GM12872 (cell line): Measurements from ENCODE around the gene TEC.

Experiments
- CTCF ChIP-seq: IDR thresholded peaks from 3 replicates; pipeline ENCODE4 v1.5.1; 2011; ENCODE audit warnings: low read depth, mild to moderate bottlenecking, low read length, moderate library complexity; ENCODE audit not compliant: insufficient read depth

TEC gene

GRCh38 chr4:48252313-48252712 is 17.3 kb downstream of the TEC start:
- TF ChIP-seq CTCF: no peak

- no peak for TF ChIP-seq CTCF
Measured at GRCh38 chr4:48250980-48251379, 18.7 kb downstream of the TEC start.

GRCh38 chr4:48250343-48250742 is 19.3 kb downstream of the TEC start:
- no peak for TF ChIP-seq CTCF

GRCh38 chr4:48249378-48249777 is 20.3 kb downstream of the TEC start:
- TF ChIP-seq CTCF: no peak

GRCh38 chr4:48248559-48248953 is 21.1 kb downstream of the TEC start:
- no peak for TF ChIP-seq CTCF

- TF ChIP-seq CTCF: no peak
Measured at GRCh38 chr4:48247878-48248558, 21.6 kb downstream of the TEC start.

GRCh38 chr4:48247142-48247877 is 22.3 kb downstream of the TEC start:
- no peak for TF ChIP-seq CTCF
